Measurements from ENCODE around the gene SCN5A.

DNA sequence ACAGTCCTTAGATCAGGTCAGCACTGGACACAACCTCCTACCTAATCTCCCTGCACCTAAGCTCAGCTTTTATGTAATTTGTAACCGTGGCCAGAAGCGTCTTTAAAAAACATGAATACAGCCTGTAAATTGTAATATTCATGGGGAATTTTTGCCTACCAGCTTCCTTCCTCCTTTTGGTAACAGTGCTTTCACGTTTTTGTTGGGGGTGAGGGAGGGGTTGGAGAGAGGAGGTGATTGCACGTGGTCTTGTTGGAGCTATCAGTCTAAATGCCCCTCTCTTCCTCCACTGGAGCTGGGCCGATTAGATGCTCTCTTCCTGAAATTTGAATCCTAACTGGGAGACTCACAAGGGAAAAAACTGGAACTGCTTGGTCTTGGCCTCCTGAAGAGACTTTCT is 35.1 kb upstream of the SCN5A start:
- TF ChIP-seq CTCF (conservative IDR thresholded peaks at IDR 0.05; ENCODE audit: low read depth, low read length) (no peak), EZH2 (IDR thresholded peaks at IDR 0.05; ENCODE audit: borderline replicate concordance, low read depth, low read length, poor library complexity, severe bottlenecking) (no peak)

Data from A673 (cell line).